ENCODE data around the gene SHROOM4. TPM values are rescaled to one million over a fixed set of nuclear protein-coding genes. Genes with fewer than 3 reads are reported as not detected.

The SHROOM4 gene
- total and polyA plus RNA-seq, 11 donors, result 7.1 to 25.5 (median 10.8) TPM

- TF ChIP-seq, protein P1, sequence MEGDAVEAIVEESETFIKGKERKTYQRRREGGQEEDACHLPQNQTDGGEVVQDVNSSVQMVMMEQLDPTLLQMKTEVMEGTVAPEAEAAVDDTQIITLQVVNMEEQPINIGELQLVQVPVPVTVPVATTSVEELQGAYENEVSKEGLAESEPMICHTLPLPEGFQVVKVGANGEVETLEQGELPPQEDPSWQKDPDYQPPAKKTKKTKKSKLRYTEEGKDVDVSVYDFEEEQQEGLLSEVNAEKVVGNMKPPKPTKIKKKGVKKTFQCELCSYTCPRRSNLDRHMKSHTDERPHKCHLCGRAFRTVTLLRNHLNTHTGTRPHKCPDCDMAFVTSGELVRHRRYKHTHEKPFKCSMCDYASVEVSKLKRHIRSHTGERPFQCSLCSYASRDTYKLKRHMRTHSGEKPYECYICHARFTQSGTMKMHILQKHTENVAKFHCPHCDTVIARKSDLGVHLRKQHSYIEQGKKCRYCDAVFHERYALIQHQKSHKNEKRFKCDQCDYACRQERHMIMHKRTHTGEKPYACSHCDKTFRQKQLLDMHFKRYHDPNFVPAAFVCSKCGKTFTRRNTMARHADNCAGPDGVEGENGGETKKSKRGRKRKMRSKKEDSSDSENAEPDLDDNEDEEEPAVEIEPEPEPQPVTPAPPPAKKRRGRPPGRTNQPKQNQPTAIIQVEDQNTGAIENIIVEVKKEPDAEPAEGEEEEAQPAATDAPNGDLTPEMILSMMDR (IDR thresholded peaks at IDR 0.05), result no peak
- no peak for TF ChIP-seq POLR2A (IDR thresholded peaks at IDR 0.05)
- Histone ChIP-seq H3K9me3 (no peaks in the 10 kb centered on the region), H3K36me3 (no peaks in the 10 kb centered on the region), H3K4me1 (no peaks in the 10 kb centered on the region), H3K4me3 (no peak overlapping the region), H3K27me3 (peaks cover 0 to 20% (median 0%) of the 10 kb centered on the region in 9 donors), H3K27ac (peak overlapping the region in 6 of 12 donors; percentile 70 to 81 (median 78))
- intact Hi-C loops (cut with DNase I), result loop anchor here in 3 of 10 donors (2.0 to 10.0 kb wide), 4 partner anchors 46 to 90 kb away; no protein-coding TSS in a partner anchor
- 64 to 86% (median 75%) methylated on average over 9 of the region's 9 CpGs for WGBS, 4 donors
- DNase-seq (peak in 2 of 5 donors; percentile 14 to 29), ATAC-seq (peak in 1 of 4 donors; percentile 36)
Measured at GRCh38 chrX:50815120-50815519, 1.1 kb upstream of the SHROOM4 start.

GRCh38 chrX:50814701-50815100, 707 bp upstream of the SHROOM4 start:
- ATAC-seq, result peak in 3 of 4 donors; percentile 3 to 19 (median 18)

GRCh38 chrX:50812995-50813842, 775 bp downstream of the SHROOM4 start:
- ATAC-seq (peak in 3 of 4 donors; percentile 69 to 77 (median 73)), DNase-seq (peak; percentile 37 to 78 (median 53))
- H3K27ac ChIP-seq, result peak overlapping the region in 11 of 12 donors; percentile 64 to 81 (median 77)
- intact Hi-C loops (cut with DNase I), result loop anchor here in 2 of 10 donors (10.0 kb wide), 3 partner anchors 48 to 92 kb away; no protein-coding TSS in a partner anchor
- TF ChIP-seq, protein P1 (IDR thresholded peaks at IDR 0.05), result no peak
- TF ChIP-seq POLR2A (IDR thresholded peaks at IDR 0.05), result no peak
- 1 to 31% (median 10%) methylated on average over 19 to 59 of the region's 59 CpGs for WGBS, 4 donors
- no peaks in the 10 kb centered on the region for H3K36me3 ChIP-seq
- no peaks in the 10 kb centered on the region for H3K9me3 ChIP-seq
- peak overlapping the region; percentile 29 to 75 (median 60) for H3K4me3 ChIP-seq
- H3K4me1 ChIP-seq, result no peaks in the 10 kb centered on the region
- peaks cover 0 to 24% (median 0%) of the 10 kb centered on the region in 9 donors for H3K27me3 ChIP-seq

More at GRCh38 chrX:50814701-50815100, 707 bp upstream of the SHROOM4 start:
- intact Hi-C loops (cut with DNase I), result loop anchor here in 3 of 10 donors (2.0 to 10.0 kb wide), 4 partner anchors 46 to 90 kb away; no protein-coding TSS in a partner anchor
- peak in 1 of 5 donors; percentile 33 for DNase-seq
- peaks cover 0 to 24% (median 0%) of the 10 kb centered on the region in 9 donors for H3K27me3 ChIP-seq
- H3K4me1 ChIP-seq, result no peaks in the 10 kb centered on the region
- peak overlapping the region in 9 of 12 donors; percentile 56 to 75 (median 65) for H3K4me3 ChIP-seq
- H3K36me3 ChIP-seq, result no peaks in the 10 kb centered on the region
- H3K27ac ChIP-seq, result peak overlapping the region in 10 of 12 donors; percentile 67 to 81 (median 78)
- no peaks in the 10 kb centered on the region for H3K9me3 ChIP-seq
- TF ChIP-seq, protein P1 (IDR thresholded peaks at IDR 0.05), result no peak
- TF ChIP-seq POLR2A (IDR thresholded peaks at IDR 0.05), result no peak
- 66 to 81% (median 70%) methylated on average over 6 of the region's 6 CpGs for WGBS, 4 donors

- Histone ChIP-seq H3K27ac (no peak overlapping the region), H3K36me3 (no peaks in the 10 kb centered on the region), H3K4me3 (no peak overlapping the region), H3K27me3 (peaks cover 0 to 9% (median 0%) of the 10 kb centered on the region in 9 donors), H3K4me1 (peaks cover 0 to 6% (median 0%) of the 10 kb centered on the region in 12 donors), H3K9me3 (no peaks in the 10 kb centered on the region)
- intact Hi-C loops (cut with DNase I), result no loop called here
- TF ChIP-seq, protein P1 (IDR thresholded peaks at IDR 0.05), result no peak
- TF ChIP-seq POLR2A (IDR thresholded peaks at IDR 0.05), result no peak
- 59 to 69% (median 63%) methylated on average over 4 of the region's 4 CpGs for WGBS, 4 donors
- no peak for DNase-seq
- ATAC-seq, result no peak
Measured at GRCh38 chrX:50805276-50805675, 8.7 kb downstream of the SHROOM4 start.
